T-cell (primary cell): ENCODE results near the gene HNRNPDL. TPM values are rescaled to one million over a fixed set of nuclear protein-coding genes. Genes with fewer than 3 reads are reported as not detected.
"Not testable (repeated sequence)": the region's sequence is repeated elsewhere in the genome, so short reads cannot be mapped to it uniquely, and the experiment has no call there.

Source experiments
- ATAC-seq, 4 experiments: fragments of 200-7000 bp in 3 of 4; fragments of 150-1000 bp in 1 of 4; cut with Tn5 transposase; replicated peaks in 1 of 4; 1 replicate in 3 of 4; 2 replicates in 1 of 4; pipeline ENCODE4 v1.10.0; 2021; ENCODE audit warnings: moderate library complexity in 3 of 4, mild to moderate bottlenecking in 2 of 4, moderate number of reproducible peaks in 1 of 4
- CTCF ChIA-PET, 2 donors: fragments of 300-600 bp; sonication (Branson Sonifier 250); formaldehyde crosslinking; loops; one replicate each; lab custom pipeline; 2022; ENCODE audit warnings: antibody characterized with exemption in 2 of 2; lab: Charles Lee
- POLR2A ChIA-PET, 2 donors: fragments of 300-600 bp; sonication (Branson Sonifier 250); formaldehyde crosslinking; loops; one replicate each; lab custom pipeline; 2022; ENCODE audit warnings: antibody characterized with exemption in 2 of 2; lab: Charles Lee
- DNase-seq, 35 experiments: peaks; one replicate each; pipeline versions ENCODE4 v3.0.0 to v3.0.0-alpha.2; 2013 to 2023
- H3K27ac ChIP-seq: one replicate; pipeline ENCODE4 v1.5.1; 2013; ENCODE audit warnings: low read length
- H3K27me3 ChIP-seq, 2 experiments: replicated peaks in 1 of 2; 1 replicate in 1 of 2; 2 replicates in 1 of 2; pipeline versions ENCODE4 v1.6.1 to v1.7.0; 2013; ENCODE audit warnings: low read length in 1 of 2, mixed read lengths in 1 of 2; ENCODE audit not compliant: control insufficient read depth in 2 of 2, insufficient read depth in 2 of 2; ENCODE audit errors: extremely low read depth in 1 of 2
- H3K36me3 ChIP-seq, 2 donors: 1 replicate in 1 of 2; 2 replicates in 1 of 2; pipeline versions ENCODE4 v1.6.1 to v1.7.0; 2013; ENCODE audit warnings: low read length in 1 of 2; ENCODE audit not compliant: control insufficient read depth in 2 of 2, insufficient read depth in 1 of 2; ENCODE audit errors: extremely low read depth in 1 of 2
- H3K4me1 ChIP-seq, 2 experiments: 1 replicate in 1 of 2; 2 replicates in 1 of 2; pipeline versions ENCODE4 v1.6.1 to v1.7.0; 2013; ENCODE audit warnings: low read length in 2 of 2, mixed read lengths in 1 of 2; ENCODE audit not compliant: insufficient read depth in 2 of 2, control insufficient read depth in 1 of 2; ENCODE audit errors: extremely low read depth in 1 of 2
- H3K4me3 ChIP-seq, 2 donors: 1 replicate in 1 of 2; 2 replicates in 1 of 2; pipeline versions ENCODE4 v1.5.1 to v1.7.0; 2013; ENCODE audit warnings: mild to moderate bottlenecking in 2 of 2, low read length in 1 of 2, moderate library complexity in 1 of 2; ENCODE audit not compliant: control insufficient read depth in 1 of 2; ENCODE audit errors: extremely low read depth in 1 of 2
- H3K9me3 ChIP-seq: 2 replicates; pipeline ENCODE4 v1.7.0; 2013
- H3K27ac Mint-ChIP-seq, 2 donors: one replicate each; pipeline ENCODE4 v1.8.0; 2020 to 2021; ENCODE audit warnings: mild to moderate bottlenecking in 2 of 2, mixed read lengths in 2 of 2
- H3K27me3 Mint-ChIP-seq, 2 donors: one replicate each; pipeline ENCODE4 v1.8.0; 2021 to 2022; ENCODE audit warnings: mixed read lengths in 2 of 2
- H3K36me3 Mint-ChIP-seq: one replicate; pipeline ENCODE4 v1.8.0; 2021; ENCODE audit warnings: mixed read lengths
- H3K4me1 Mint-ChIP-seq, 3 donors: one replicate each; pipeline ENCODE4 v1.8.0; 2020 to 2022; ENCODE audit warnings: mixed read lengths in 3 of 3, mild to moderate bottlenecking in 1 of 3
- H3K4me3 Mint-ChIP-seq, 3 donors: one replicate each; pipeline ENCODE4 v1.8.0; 2020 to 2022; ENCODE audit warnings: mild to moderate bottlenecking in 3 of 3, mixed read lengths in 3 of 3, moderate library complexity in 3 of 3
- H3K9me3 Mint-ChIP-seq, 3 donors: one replicate each; pipeline ENCODE4 v1.8.0; 2020 to 2022; ENCODE audit warnings: mixed read lengths in 3 of 3
- whole genome bisulfite sequencing: methylation state at CpG from one replicate; pipeline ENCODE4 v1.1.5; 2013; ENCODE audit warnings: missing lambda C conversion rate; ENCODE audit not compliant: insufficient coverage; 5-methylcytosine and 5-hydroxymethylcytosine counted together
- total RNA-seq, 35 experiments: library from RNA in 6 of 35; stranded (reverse) in 6 of 35; fragments of 120-200 nt in 1 of 35; gene quantifications; one replicate each; pipeline versions ENCODE4 v1.2.1 to v1.2.4 and lab custom pipeline; 2013 to 2026

HNRNPDL gene
- total RNA-seq, 5 donors from 2014 or later (not counting 1 experiment from before 2014, with no cell fraction given), result 285 to 401 (median 313) TPM

- DNase-seq (no peak), ATAC-seq (no peak)
- Histone ChIP-seq H3K9me3 (no peaks in the 10 kb centered on the region), H3K27me3 (no peaks in the 10 kb centered on the region), H3K36me3 (no peaks in the 10 kb centered on the region), H3K4me3 (no peak overlapping the region), H3K4me1 (no peaks in the 10 kb centered on the region), H3K27ac (no peak overlapping the region)
- POLR2A ChIA-PET, result no interaction called here
- H3K27me3 Mint-ChIP-seq, result peaks cover 0 to 3% of the 10 kb centered on the region in 2 donors
- CTCF ChIA-PET, result no interaction called here
- H3K4me1 Mint-ChIP-seq, result no peaks in the 10 kb centered on the region
- WGBS, result 80% methylated on average over 1 of the region's 3 CpGs
- no peaks in the 10 kb centered on the region for H3K9me3 Mint-ChIP-seq
- no peak overlapping the region for H3K4me3 Mint-ChIP-seq
- H3K27ac Mint-ChIP-seq, result no peak overlapping the region
- no peaks in the 10 kb centered on the region for H3K36me3 Mint-ChIP-seq
Observed at GRCh38 chr4:82394896-82395295, 35.4 kb downstream of the HNRNPDL start.

DNA sequence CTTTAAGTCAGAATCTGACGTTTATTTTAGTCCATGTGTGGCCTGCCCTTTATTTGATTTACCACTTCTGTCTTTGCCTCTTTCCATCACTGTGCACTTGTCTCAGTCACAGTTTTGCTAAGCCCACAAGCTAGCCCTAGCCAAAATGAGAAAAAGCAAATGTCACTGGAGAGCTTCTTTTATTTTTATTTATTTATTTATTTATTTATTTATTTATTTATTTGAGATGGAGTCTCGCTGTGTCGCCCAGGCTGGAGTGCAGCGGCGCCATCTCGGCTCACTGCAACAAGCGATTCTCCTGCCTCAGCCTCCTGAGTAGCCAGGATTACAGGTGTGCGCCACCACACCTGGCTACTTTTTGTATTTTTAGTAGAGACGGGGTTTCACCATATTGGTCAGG, 40.2 kb downstream of the HNRNPDL start:
- ChIA-PET POLR2A (interaction anchor here in 1 of 2 donors (0.6 kb wide), 1 partner anchor 94 kb away, joined by 3 read pairs; no protein-coding TSS in a partner anchor), CTCF (interaction anchor here in 1 of 2 donors (0.6 to 1.0 kb wide), 2 partner anchors 9 to 32 kb away, joined by 3 read pairs; no protein-coding TSS in a partner anchor)
- H3K36me3 Mint-ChIP-seq, H3K4me1 Mint-ChIP-seq, H3K27me3 Mint-ChIP-seq, H3K4me1 ChIP-seq, H3K27ac ChIP-seq, H3K4me3 Mint-ChIP-seq, H3K27me3 ChIP-seq, H3K27ac Mint-ChIP-seq, ATAC-seq, H3K9me3 ChIP-seq, H3K36me3 ChIP-seq, H3K4me3 ChIP-seq, DNase-seq, H3K9me3 Mint-ChIP-seq: not testable (repeated sequence)
- WGBS, result 90% methylated on average over 3 of the region's 9 CpGs

- Mint-ChIP-seq H3K9me3 (peaks cover 0 to 5% (median 0%) of the 10 kb centered on the region in 3 donors), H3K4me3 (no peak overlapping the region), H3K4me1 (no peaks in the 10 kb centered on the region), H3K27ac (no peak overlapping the region), H3K36me3 (peaks cover 4% of the 10 kb centered on the region), H3K27me3 (no peaks in the 10 kb centered on the region)
- POLR2A ChIA-PET, result interaction anchor here in 1 of 2 donors (0.6 kb wide), 1 partner anchor 37 kb away, joined by 3 read pairs; no protein-coding TSS in a partner anchor
- CTCF ChIA-PET, result interaction anchor here in 1 of 2 donors (0.5 to 0.7 kb wide), 2 partner anchors 14 to 40 kb away, joined by 3 read pairs; no protein-coding TSS in a partner anchor
- WGBS, result 100% methylated on average over 1 of the region's 1 CpG
- Histone ChIP-seq H3K27ac (no peak overlapping the region), H3K27me3 (peaks cover 0 to 3% of the 10 kb centered on the region in 2 experiments), H3K4me1 (no peaks in the 10 kb centered on the region), H3K4me3 (no peak overlapping the region), H3K9me3 (no peaks in the 10 kb centered on the region), H3K36me3 (no peaks in the 10 kb centered on the region)
- ATAC-seq, result peak in 1 of 4 experiments; percentile 38
- DNase-seq, result no peak
Observed at GRCh38 chr4:82388405-82388804, 41.9 kb downstream of the HNRNPDL start.

- H3K4me3 Mint-ChIP-seq, H3K27ac Mint-ChIP-seq, H3K4me1 Mint-ChIP-seq, H3K36me3 ChIP-seq, H3K36me3 Mint-ChIP-seq, ATAC-seq, H3K4me3 ChIP-seq, H3K27me3 ChIP-seq, H3K9me3 ChIP-seq, H3K9me3 Mint-ChIP-seq, H3K27me3 Mint-ChIP-seq, H3K4me1 ChIP-seq, POLR2A ChIA-PET, CTCF ChIA-PET, DNase-seq, H3K27ac ChIP-seq: not testable (repeated sequence)
- WGBS, result no CpG with 5 or more reads among the region's 8 CpGs
Observed at GRCh38 chr4:82386312-82386711, 44.0 kb downstream of the HNRNPDL start.

GRCh38 chr4:82382751-82383150, 47.5 kb downstream of the HNRNPDL start:
- Mint-ChIP-seq H3K4me1 (peaks cover 6 to 12% (median 8%) of the 10 kb centered on the region in 3 donors), H3K27ac (peak overlapping the region in 1 of 2 donors; percentile 39), H3K4me3 (no peak overlapping the region), H3K36me3 (peaks cover 7% of the 10 kb centered on the region), H3K27me3 (no peaks in the 10 kb centered on the region), H3K9me3 (peaks cover 0 to 5% (median 0%) of the 10 kb centered on the region in 3 donors)
- Histone ChIP-seq H3K27me3 (peaks cover 0 to 3% of the 10 kb centered on the region in 2 experiments), H3K27ac (no peak overlapping the region), H3K4me3 (no peak overlapping the region), H3K9me3 (no peaks in the 10 kb centered on the region), H3K4me1 (peaks cover 0 to 2% of the 10 kb centered on the region in 2 experiments), H3K36me3 (no peaks in the 10 kb centered on the region)
- CTCF ChIA-PET, result interaction anchor here in 1 of 2 donors (1.1 kb wide), 1 partner anchor 8 kb away, joined by 3 read pairs; no protein-coding TSS in a partner anchor
- DNase-seq (no peak), ATAC-seq (no peak)
- POLR2A ChIA-PET, result interaction anchor here in 1 of 2 donors (0.9 kb wide), 1 partner anchor 45 kb away, joined by 3 read pairs; no protein-coding TSS in a partner anchor
- no CpG with 5 or more reads among the region's 2 CpGs for WGBS

- H3K4me1 ChIP-seq, result peaks cover 2 to 4% of the 10 kb centered on the region in 2 experiments
- H3K4me1 Mint-ChIP-seq, result peaks cover 10 to 15% (median 11%) of the 10 kb centered on the region in 3 donors
- CTCF ChIA-PET, result interaction anchor here in 1 of 2 donors (0.6 to 2.2 kb wide), 3 partner anchors 8 to 1057 kb away, joined by 3 to 8 read pairs (median 3); no protein-coding TSS in a partner anchor
- no CpG with 5 or more reads among the region's 2 CpGs for WGBS
- no peaks in the 10 kb centered on the region for H3K27me3 ChIP-seq
- DNase-seq (no peak), ATAC-seq (no peak)
- no peak overlapping the region for H3K4me3 ChIP-seq
- no peaks in the 10 kb centered on the region for H3K36me3 ChIP-seq
- H3K9me3 Mint-ChIP-seq, result peaks cover 0 to 5% (median 0%) of the 10 kb centered on the region in 3 donors
- no peaks in the 10 kb centered on the region for H3K27me3 Mint-ChIP-seq
- H3K27ac Mint-ChIP-seq, result no peak overlapping the region
- no peak overlapping the region for H3K4me3 Mint-ChIP-seq
- H3K27ac ChIP-seq, result no peak overlapping the region
- POLR2A ChIA-PET, result interaction anchor here in 1 of 2 donors (0.6 to 0.7 kb wide), 2 partner anchors 815 to 1631 kb away, joined by 4 to 7 read pairs; no protein-coding TSS in a partner anchor
- H3K9me3 ChIP-seq, result no peaks in the 10 kb centered on the region
- H3K36me3 Mint-ChIP-seq, result peaks cover 10% of the 10 kb centered on the region
Observed at GRCh38 chr4:82381661-82382296, 48.5 kb downstream of the HNRNPDL start.
